HG03066 (cell line): ENCODE data around the gene PLEKHS1.
A peak's percentile ranks its signal among the peaks of the same experiment; 100 is the strongest.

Source experiments
- ATAC-seq: cut with Tn5 transposase; IDR thresholded peaks from one replicate; pipeline ENCODE4 v1.9.1; 2021; ENCODE audit warnings: low read depth; ENCODE audit not compliant: unreplicated experiment

PLEKHS1 gene

GRCh38 chr10:113751181-113751732 lies at the start of gene PLEKHS1:
Gene PLEKHS1, plus strand, starts transcription at chr10:113751682. Its CDS starts 3,596 bp downstream, at chr10:113755278.
- no peak for ATAC-seq

GRCh38 chr10:113704637-113705343 lies 46.7 kb upstream of the PLEKHS1 start:
- ATAC-seq, result no peak

GRCh38 chr10:113705344-113705652 lies 46.2 kb upstream of the PLEKHS1 start:
- ATAC-seq, result no peak

- ATAC-seq, result no peak
These were observed 44.9 kb upstream of the PLEKHS1 start for GRCh38 chr10:113706623-113707022.

- no peak for ATAC-seq
These were observed 42.8 kb upstream of the PLEKHS1 start for GRCh38 chr10:113708640-113709039.

GRCh38 chr10:113709221-113709838 lies 42.2 kb upstream of the PLEKHS1 start:
- ATAC-seq, result no peak

GRCh38 chr10:113711142-113711541 lies 40.3 kb upstream of the PLEKHS1 start:
- no peak for ATAC-seq

- no peak for ATAC-seq
These were observed 39.5 kb upstream of the PLEKHS1 start for GRCh38 chr10:113712024-113712423.

GRCh38 chr10:113712755-113713639 lies 38.5 kb upstream of the PLEKHS1 start:
- no peak for ATAC-seq

GRCh38 chr10:113713640-113713982 lies 37.9 kb upstream of the PLEKHS1 start:
- no peak for ATAC-seq

GRCh38 chr10:113716109-113716910 lies 35.2 kb upstream of the PLEKHS1 start:
- no peak for ATAC-seq

- no peak for ATAC-seq
These were observed 32.3 kb upstream of the PLEKHS1 start for GRCh38 chr10:113718969-113719822.

- no peak for ATAC-seq
These were observed 31.1 kb upstream of the PLEKHS1 start for GRCh38 chr10:113720386-113720785.

GRCh38 chr10:113732160-113732881 lies 19.2 kb upstream of the PLEKHS1 start:
- ATAC-seq, result no peak

- ATAC-seq, result no peak
These were observed 18.5 kb upstream of the PLEKHS1 start for GRCh38 chr10:113732966-113733365.

- ATAC-seq, result no peak
These were observed 17.8 kb upstream of the PLEKHS1 start for GRCh38 chr10:113733635-113734034.

- peak; percentile 76 for ATAC-seq
These were observed 15.6 kb upstream of the PLEKHS1 start for GRCh38 chr10:113735913-113736312.

GRCh38 chr10:113736576-113736975 lies 14.9 kb upstream of the PLEKHS1 start:
- no peak for ATAC-seq

- ATAC-seq, result no peak
These were observed 12.5 kb upstream of the PLEKHS1 start for GRCh38 chr10:113739031-113739430.
